Chondrocyte (in vitro differentiated cells): ENCODE measurements around the gene PRRG3. TPM values are rescaled to one million over a fixed set of nuclear protein-coding genes. Genes with fewer than 3 reads are reported as not detected.

Experiments used
- DNase-seq: peaks from one replicate; pipeline ENCODE4 v3.0.0; 2021; ENCODE audit warnings: mixed read lengths, low spot score
- H3K27ac Mint-ChIP-seq: one replicate; pipeline ENCODE4 v1.8.0; 2021; ENCODE audit warnings: mild to moderate bottlenecking, moderate library complexity, mixed read lengths; ENCODE audit not compliant: unreplicated experiment
- H3K27me3 Mint-ChIP-seq: 2 replicates; pipeline ENCODE4 v1.8.0; 2021; ENCODE audit warnings: low read depth, mixed read lengths
- H3K36me3 Mint-ChIP-seq: 2 replicates; pipeline ENCODE4 v1.8.0; 2021; ENCODE audit warnings: low read depth, mixed read lengths
- H3K4me1 Mint-ChIP-seq: 2 replicates; pipeline ENCODE4 v1.8.0; 2021; ENCODE audit warnings: low read depth, mild to moderate bottlenecking, mixed read lengths
- H3K4me3 Mint-ChIP-seq: one replicate; pipeline ENCODE4 v1.8.0; 2021; ENCODE audit warnings: mild to moderate bottlenecking, moderate library complexity, mixed read lengths; ENCODE audit not compliant: unreplicated experiment
- H3K9me3 Mint-ChIP-seq: 2 replicates; pipeline ENCODE4 v1.8.0; 2021; ENCODE audit warnings: low read depth, mixed read lengths
- CTCF ChIP-seq: fragments of 200-600 bp; sonication (generic); IDR thresholded peaks from 2 replicates; pipeline ENCODE4 v1.5.0; 2021; ENCODE audit warnings: antibody characterized with exemption, mild to moderate bottlenecking, moderate library complexity
- total RNA-seq: library from RNA; stranded (reverse); gene quantifications from 3 replicates; pipeline ENCODE4 v1.2.1, GENCODE V29; 2021

PRRG3 gene
- total RNA-seq, 1 donor from 2014 or later: not detected

GRCh38 chrX:151701531-151701930 is 6.3 kb downstream of the PRRG3 start:
- no peak overlapping the region for H3K27ac Mint-ChIP-seq
- TF ChIP-seq CTCF: no peak
- H3K4me1 Mint-ChIP-seq: no peaks in the 10 kb centered on the region
- no peak for DNase-seq
- H3K36me3 Mint-ChIP-seq: no peaks in the 10 kb centered on the region
- H3K4me3 Mint-ChIP-seq: no peak overlapping the region
- peaks cover 18% of the 10 kb centered on the region for H3K9me3 Mint-ChIP-seq
- peaks cover 2% of the 10 kb centered on the region for H3K27me3 Mint-ChIP-seq

GRCh38 chrX:151702026-151702714 is 6.9 kb downstream of the PRRG3 start:
- Mint-ChIP-seq H3K4me1 (no peaks in the 10 kb centered on the region), H3K27ac (no peak overlapping the region), H3K4me3 (no peak overlapping the region), H3K27me3 (peaks cover 2% of the 10 kb centered on the region), H3K36me3 (no peaks in the 10 kb centered on the region), H3K9me3 (peaks cover 16% of the 10 kb centered on the region)
- DNase-seq: no peak
- no peak for TF ChIP-seq CTCF

DNA sequence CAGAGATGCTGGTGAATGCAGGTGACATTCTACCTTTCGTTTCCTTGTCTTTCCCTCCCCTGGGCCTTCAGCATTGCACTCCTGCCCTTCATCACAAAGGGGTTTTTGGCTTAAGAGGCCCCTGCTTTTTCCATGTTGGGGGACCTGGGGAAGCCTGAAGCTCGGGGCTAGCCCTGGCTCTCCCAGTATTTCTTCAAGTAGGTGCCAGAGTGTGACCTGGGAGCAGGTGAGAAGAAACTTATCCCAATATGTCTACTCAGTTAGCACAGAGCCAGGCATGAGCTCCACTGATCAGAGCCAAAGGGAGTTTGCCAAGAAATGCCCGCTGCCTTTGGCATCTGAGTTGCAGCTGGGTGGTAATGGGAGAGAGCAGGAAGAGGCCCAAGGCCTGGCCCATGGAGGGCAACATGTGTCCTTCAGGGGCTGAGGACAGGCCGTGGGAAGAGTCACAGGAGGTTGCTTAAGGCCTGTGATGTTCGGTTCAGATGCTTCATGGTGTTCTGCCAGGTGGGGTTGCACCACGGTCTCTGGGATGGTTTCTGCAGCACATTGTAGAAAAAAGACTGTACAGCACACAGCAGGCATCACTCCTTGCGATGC is 7.6 kb downstream of the PRRG3 start:
- no peak for DNase-seq
- H3K4me3 Mint-ChIP-seq: no peak overlapping the region
- no peaks in the 10 kb centered on the region for H3K36me3 Mint-ChIP-seq
- no peaks in the 10 kb centered on the region for H3K27me3 Mint-ChIP-seq
- TF ChIP-seq CTCF: no peak
- no peaks in the 10 kb centered on the region for H3K4me1 Mint-ChIP-seq
- H3K9me3 Mint-ChIP-seq: peaks cover 18% of the 10 kb centered on the region
- H3K27ac Mint-ChIP-seq: no peak overlapping the region

DNA sequence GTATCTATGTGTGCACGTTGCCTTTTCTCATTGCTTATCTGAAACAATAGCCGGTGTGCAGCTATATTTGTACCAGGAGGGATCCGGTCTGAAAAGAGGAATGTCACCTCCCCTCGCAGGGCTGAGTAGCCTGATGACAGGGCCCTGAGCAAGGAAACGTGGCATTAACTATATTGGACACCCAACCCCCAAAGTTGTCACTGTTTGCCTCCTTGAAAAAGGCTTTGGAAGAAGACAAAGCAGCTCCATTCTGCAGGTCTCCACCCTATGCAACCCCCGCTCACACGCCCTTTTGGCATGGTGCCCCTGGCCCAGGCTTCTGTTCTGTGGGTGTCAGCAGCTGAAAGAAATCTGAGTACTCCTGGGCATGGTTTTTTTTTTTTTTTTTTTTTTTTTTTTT is 8.2 kb downstream of the PRRG3 start:
- Mint-ChIP-seq H3K4me1 (no peaks in the 10 kb centered on the region), H3K27ac (no peak overlapping the region), H3K27me3 (no peaks in the 10 kb centered on the region), H3K9me3 (peaks cover 18% of the 10 kb centered on the region), H3K4me3 (no peak overlapping the region), H3K36me3 (no peaks in the 10 kb centered on the region)
- no peak for DNase-seq
- TF ChIP-seq CTCF: no peak

DNA sequence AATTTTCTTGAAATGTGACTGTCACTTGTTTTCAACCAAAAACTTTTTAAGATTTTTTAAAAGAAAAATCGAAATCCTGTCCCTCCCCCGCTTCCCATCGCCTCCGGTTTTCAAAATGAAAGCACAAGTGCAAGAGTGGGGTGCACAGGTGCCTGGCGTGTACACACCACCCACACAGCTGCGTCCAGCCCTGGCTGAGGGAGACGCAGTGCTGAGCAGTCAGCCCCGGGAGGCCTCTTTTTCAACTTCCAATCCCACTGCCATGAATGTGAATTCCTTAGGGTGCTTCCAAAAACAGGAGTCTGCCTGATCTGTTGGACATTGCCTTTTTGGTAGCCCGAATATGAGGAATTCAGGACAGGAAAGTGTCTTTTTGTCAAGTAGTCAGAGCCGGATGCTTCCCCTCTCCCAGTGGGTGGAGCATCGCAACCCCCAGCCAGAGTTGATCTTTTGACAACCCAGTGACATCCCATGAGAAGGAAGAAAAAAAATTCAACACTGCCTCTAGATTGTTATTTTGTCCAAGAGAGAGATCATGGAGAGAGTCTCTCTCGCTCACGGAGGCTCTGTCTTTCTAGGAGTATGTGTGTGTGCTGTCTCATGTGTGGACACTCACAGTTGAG is 8.9 kb downstream of the PRRG3 start:
- DNase-seq: no peak
- no peaks in the 10 kb centered on the region for H3K27me3 Mint-ChIP-seq
- H3K4me3 Mint-ChIP-seq: no peak overlapping the region
- H3K36me3 Mint-ChIP-seq: no peaks in the 10 kb centered on the region
- no peak overlapping the region for H3K27ac Mint-ChIP-seq
- peaks cover 18% of the 10 kb centered on the region for H3K9me3 Mint-ChIP-seq
- TF ChIP-seq CTCF: no peak
- no peaks in the 10 kb centered on the region for H3K4me1 Mint-ChIP-seq
